Mesendoderm (in vitro differentiated cells): Measurements from ENCODE around the gene NECAB2.

Experiments used
- DNase-seq: peaks from one replicate; pipeline ENCODE4 v3.0.0; 2013
- H2AK5ac ChIP-seq: 2 replicates; pipeline ENCODE4 v1.6.1; 2013; ENCODE audit warnings: low read length, inconsistent platforms
- H2BK120ac ChIP-seq: 2 replicates; pipeline ENCODE4 v1.6.1; 2013; ENCODE audit warnings: low read depth, mild to moderate bottlenecking, low read length, moderate library complexity, mixed read lengths
- H2BK15ac ChIP-seq: replicated peaks from 2 replicates; pipeline ENCODE4 v1.6.1; 2013; ENCODE audit warnings: low read depth, mild to moderate bottlenecking, moderate library complexity
- H2BK5ac ChIP-seq: 2 replicates; pipeline ENCODE4 v1.6.1; 2013; ENCODE audit warnings: low read length, inconsistent platforms
- H3K18ac ChIP-seq: 2 replicates; pipeline ENCODE4 v1.6.1; 2013; ENCODE audit warnings: mild to moderate bottlenecking, low read length, mixed read lengths
- H3K23ac ChIP-seq: one replicate; pipeline ENCODE4 v1.6.1; 2013; ENCODE audit warnings: low read length
- H3K27ac ChIP-seq: 2 replicates; pipeline ENCODE4 v1.5.1; 2013; ENCODE audit warnings: low read depth, mild to moderate bottlenecking, inconsistent platforms, low read length, moderate library complexity
- H3K27me3 ChIP-seq: 2 replicates; pipeline ENCODE4 v1.6.1; 2013; ENCODE audit warnings: low read length, control low read depth, mild to moderate bottlenecking, inconsistent platforms; ENCODE audit not compliant: insufficient read depth, poor library complexity
- H3K36me3 ChIP-seq: 2 replicates; pipeline ENCODE4 v1.6.1; 2013; ENCODE audit warnings: low read length, inconsistent platforms; ENCODE audit not compliant: control insufficient read depth, insufficient read depth
- H3K4ac ChIP-seq: one replicate; pipeline ENCODE4 v1.6.1; 2013; ENCODE audit warnings: low read depth, mild to moderate bottlenecking, low read length, moderate library complexity
- H3K4me1 ChIP-seq: 2 replicates; pipeline ENCODE4 v1.6.1; 2013; ENCODE audit warnings: low read depth, low read length, inconsistent platforms; ENCODE audit not compliant: control insufficient read depth
- H3K4me2 ChIP-seq: 2 replicates; pipeline ENCODE4 v1.6.1; 2013; ENCODE audit warnings: low read length
- H3K4me3 ChIP-seq: 2 replicates; pipeline ENCODE4 v1.5.1; 2013; ENCODE audit warnings: mild to moderate bottlenecking, low read length
- H3K56ac ChIP-seq: one replicate; pipeline ENCODE4 v1.6.1; 2013; ENCODE audit warnings: low read length
- H3K79me1 ChIP-seq: 2 replicates; pipeline ENCODE4 v1.6.1; 2013; ENCODE audit warnings: low read length, inconsistent platforms
- H3K79me2 ChIP-seq: 2 replicates; pipeline ENCODE4 v1.6.1; 2013; ENCODE audit warnings: mild to moderate bottlenecking, low read length; ENCODE audit not compliant: control insufficient read depth, insufficient read depth
- H3K9ac ChIP-seq: 2 replicates; pipeline ENCODE4 v1.6.1; 2013; ENCODE audit warnings: low read length, inconsistent platforms
- H4K5ac ChIP-seq: one replicate; pipeline ENCODE4 v1.6.1; 2013; ENCODE audit warnings: low read length
- H4K8ac ChIP-seq: one replicate; pipeline ENCODE4 v1.6.1; 2013; ENCODE audit warnings: low read depth, mild to moderate bottlenecking, control low read depth, low read length, moderate library complexity
- WGBS: extraction: QIAGEN DNeasy Blood & Tissue Kit; methylation state at CpG from one replicate; pipeline ENCODE4 v1.1.7; 2013; ENCODE audit warnings: low lambda C conversion rate, missing lambda C conversion rate; ENCODE audit not compliant: insufficient coverage; ENCODE audit errors: extremely low coverage; 5-methylcytosine and 5-hydroxymethylcytosine counted together

Gene NECAB2

DNA sequence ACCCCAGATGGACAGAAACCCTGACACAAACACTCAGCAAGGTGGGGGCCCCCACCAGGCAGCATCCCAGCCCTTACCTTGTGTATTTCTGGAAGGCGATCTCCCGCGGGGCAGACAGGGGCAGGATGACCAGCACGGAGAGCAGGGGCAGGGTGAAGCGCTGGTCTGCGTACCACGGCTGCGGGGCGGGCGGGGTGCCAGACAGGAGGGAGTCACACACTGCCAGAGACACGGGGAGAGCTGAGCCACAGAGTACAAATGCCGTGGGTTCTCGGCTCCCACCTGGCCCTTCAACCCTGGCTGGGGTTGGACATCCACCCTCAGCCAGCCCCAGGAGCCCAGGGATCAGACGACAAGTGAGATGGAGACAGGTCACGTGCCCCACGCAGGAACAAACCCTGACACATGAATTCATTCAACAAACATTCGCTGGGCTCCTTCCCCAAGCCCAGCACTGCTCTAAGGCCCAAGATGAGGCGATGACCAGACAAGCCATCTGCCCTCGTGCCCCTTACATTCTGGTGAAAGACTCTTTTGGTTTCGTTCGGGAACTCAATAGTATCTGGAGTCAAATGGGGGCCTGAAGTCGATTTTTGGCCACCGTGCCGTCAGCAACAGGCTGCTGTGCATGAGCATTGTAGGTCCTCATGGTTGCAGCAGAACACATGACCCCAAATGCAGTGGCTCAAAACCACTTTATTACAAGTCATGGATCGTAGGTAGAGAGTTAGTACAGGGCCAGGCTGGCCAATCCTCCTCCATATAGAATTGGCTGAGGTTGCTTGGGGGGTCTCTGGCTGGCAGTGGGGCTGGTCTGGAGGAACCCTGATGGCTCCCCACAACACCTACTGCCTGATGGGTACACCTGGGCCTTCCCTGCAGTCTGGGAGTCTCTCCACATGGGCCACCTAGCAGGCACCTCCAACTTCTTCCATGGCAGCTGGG is 65.5 kb downstream of the NECAB2 start:
- H3K56ac ChIP-seq: no peak overlapping the region

DNA sequence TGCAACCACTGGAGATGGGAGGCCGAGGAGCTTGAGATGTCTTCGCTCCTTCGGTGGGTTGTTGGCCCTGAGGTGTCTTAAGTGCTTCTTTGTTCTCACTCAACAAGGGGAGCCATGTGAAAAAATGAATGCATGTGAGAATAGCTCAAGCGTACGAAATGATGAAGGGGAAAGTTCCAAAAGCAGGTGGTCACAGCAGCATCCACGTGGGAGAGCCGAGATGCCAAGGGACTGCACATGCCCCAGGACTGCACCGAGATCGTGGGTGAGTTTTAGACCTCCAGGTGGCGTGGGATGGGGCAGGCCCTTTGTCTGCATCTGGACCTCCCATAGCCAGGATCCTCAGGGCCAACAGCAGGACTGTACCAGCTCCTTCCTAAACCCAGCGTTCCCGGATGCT is 66.5 kb downstream of the NECAB2 start:
- no CpG with 5 or more reads among the region's 12 CpGs for WGBS
- H3K27ac ChIP-seq: no peak overlapping the region
- H2BK5ac ChIP-seq: no peak overlapping the region
- no peak for DNase-seq
- no peak overlapping the region for H4K8ac ChIP-seq
- H2BK120ac ChIP-seq: no peak overlapping the region
- no peak overlapping the region for H4K5ac ChIP-seq
- H3K56ac ChIP-seq: no peak overlapping the region
- no peaks in the 10 kb centered on the region for H3K79me2 ChIP-seq
- H3K79me1 ChIP-seq: no peaks in the 10 kb centered on the region
- no peak overlapping the region for H3K4ac ChIP-seq
- no peak overlapping the region for H2AK5ac ChIP-seq
- H2BK15ac ChIP-seq: no peak overlapping the region
- H3K4me2 ChIP-seq: no peak overlapping the region
- no peak overlapping the region for H3K18ac ChIP-seq
- no peaks in the 10 kb centered on the region for H3K4me1 ChIP-seq
- H3K4me3 ChIP-seq: no peak overlapping the region
- no peaks in the 10 kb centered on the region for H3K27me3 ChIP-seq
- H3K23ac ChIP-seq: no peak overlapping the region
- H3K9ac ChIP-seq: no peak overlapping the region
- H3K36me3 ChIP-seq: no peaks in the 10 kb centered on the region

More for the DNA sequence above, 65.5 kb downstream of the NECAB2 start:
- no peak overlapping the region for H3K23ac ChIP-seq
- H3K4me1 ChIP-seq: no peaks in the 10 kb centered on the region
- no peak overlapping the region for H2AK5ac ChIP-seq
- no peak overlapping the region for H3K4ac ChIP-seq
- no peaks in the 10 kb centered on the region for H3K79me2 ChIP-seq
- H4K5ac ChIP-seq: no peak overlapping the region
- no peak overlapping the region for H2BK15ac ChIP-seq
- H2BK120ac ChIP-seq: no peak overlapping the region
- H3K27ac ChIP-seq: no peak overlapping the region
- no peak overlapping the region for H4K8ac ChIP-seq
- H3K9ac ChIP-seq: no peak overlapping the region
- WGBS: no CpG with 5 or more reads among the region's 25 CpGs
- H3K79me1 ChIP-seq: no peaks in the 10 kb centered on the region
- no peak overlapping the region for H2BK5ac ChIP-seq
- H3K4me2 ChIP-seq: no peak overlapping the region
- H3K18ac ChIP-seq: no peak overlapping the region
- no peaks in the 10 kb centered on the region for H3K36me3 ChIP-seq
- no peaks in the 10 kb centered on the region for H3K27me3 ChIP-seq
- no peak overlapping the region for H3K4me3 ChIP-seq
- no peak for DNase-seq

DNA sequence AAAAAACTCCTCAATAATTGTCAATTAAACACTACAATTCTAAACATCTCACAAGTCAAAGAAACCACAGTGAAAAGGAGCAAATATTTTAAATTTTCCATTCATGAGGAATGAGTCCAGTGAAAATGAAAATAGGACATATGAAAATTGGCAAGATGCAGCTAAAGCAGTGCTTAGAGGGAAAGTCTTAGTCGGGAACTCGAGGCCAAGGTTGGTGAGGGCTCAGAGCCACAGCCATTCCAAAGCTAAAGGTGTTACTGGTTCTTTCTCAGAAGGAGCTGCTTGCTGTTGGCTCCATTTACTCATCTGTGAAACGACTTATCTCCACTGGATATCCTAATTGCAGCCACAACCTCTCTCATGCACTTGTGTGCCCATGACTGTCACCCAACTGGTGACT is 68.1 kb downstream of the NECAB2 start:
- no peak overlapping the region for H3K23ac ChIP-seq
- H2BK15ac ChIP-seq: no peak overlapping the region
- no peak overlapping the region for H2AK5ac ChIP-seq
- no peak for DNase-seq
- H3K27ac ChIP-seq: no peak overlapping the region
- no peak overlapping the region for H3K9ac ChIP-seq
- H3K79me2 ChIP-seq: no peaks in the 10 kb centered on the region
- no peaks in the 10 kb centered on the region for H3K79me1 ChIP-seq
- H3K4me1 ChIP-seq: no peaks in the 10 kb centered on the region
- no peaks in the 10 kb centered on the region for H3K27me3 ChIP-seq
- no peak overlapping the region for H3K56ac ChIP-seq
- no peaks in the 10 kb centered on the region for H3K36me3 ChIP-seq
- H4K8ac ChIP-seq: no peak overlapping the region
- H3K18ac ChIP-seq: no peak overlapping the region
- no peak overlapping the region for H3K4me3 ChIP-seq
- no peak overlapping the region for H4K5ac ChIP-seq
- no peak overlapping the region for H3K4me2 ChIP-seq
- no peak overlapping the region for H2BK120ac ChIP-seq
- no CpG with 5 or more reads among the region's 3 CpGs for WGBS
- H3K4ac ChIP-seq: no peak overlapping the region
- H2BK5ac ChIP-seq: no peak overlapping the region

DNA sequence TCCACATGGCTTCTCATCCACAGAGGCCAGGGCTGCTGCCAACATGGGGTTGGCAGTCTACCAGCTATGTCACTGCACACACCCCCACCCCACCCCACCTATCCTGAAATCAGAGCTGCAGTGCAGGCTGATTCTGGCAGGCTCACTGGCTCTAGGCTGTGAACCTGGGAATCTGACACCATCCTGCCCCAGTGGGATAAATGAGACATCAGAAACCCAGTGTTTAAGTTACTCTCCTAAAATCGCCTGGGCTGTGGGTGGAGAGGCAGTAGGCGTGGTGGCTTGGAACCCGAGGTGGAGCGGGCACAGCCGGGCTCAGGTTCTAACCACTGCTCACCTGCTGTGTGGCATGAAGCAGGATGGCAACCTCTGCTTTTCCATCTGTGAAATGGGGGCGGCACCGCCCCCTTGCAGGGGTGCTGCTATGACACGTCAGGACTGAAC is 69.0 kb downstream of the NECAB2 start:
- Histone ChIP-seq H3K4me3 (no peak overlapping the region), H3K23ac (no peak overlapping the region), H3K4me2 (no peak overlapping the region), H4K8ac (no peak overlapping the region), H2BK120ac (no peak overlapping the region), H4K5ac (no peak overlapping the region), H3K79me1 (no peaks in the 10 kb centered on the region), H3K9ac (no peak overlapping the region), H2BK5ac (no peak overlapping the region), H3K27ac (no peak overlapping the region), H2AK5ac (no peak overlapping the region), H3K79me2 (no peaks in the 10 kb centered on the region), H2BK15ac (no peak overlapping the region), H3K4ac (no peak overlapping the region), H3K4me1 (no peaks in the 10 kb centered on the region), H3K18ac (no peak overlapping the region), H3K56ac (no peak overlapping the region), H3K36me3 (no peaks in the 10 kb centered on the region), H3K27me3 (no peaks in the 10 kb centered on the region)
- no CpG with 5 or more reads among the region's 8 CpGs for WGBS
- DNase-seq: no peak

DNA sequence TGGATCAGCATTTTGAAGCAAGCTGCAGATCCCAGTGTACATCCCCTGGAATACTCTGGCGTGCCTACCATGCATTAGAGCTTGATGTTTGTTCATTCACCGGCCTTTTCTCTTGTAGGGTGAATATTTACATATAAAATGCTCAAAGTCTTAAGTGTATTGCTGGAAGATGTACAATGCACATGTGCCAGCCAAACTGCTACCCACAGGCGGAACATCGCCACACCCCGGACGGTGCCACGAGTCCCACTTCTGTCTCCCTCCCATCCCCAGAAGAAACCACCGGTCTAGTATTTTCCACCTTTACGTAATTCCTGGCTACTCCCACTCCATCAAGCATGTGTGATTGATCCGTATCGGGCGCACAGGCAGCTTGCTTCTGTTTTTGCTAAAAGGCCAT is 70.4 kb downstream of the NECAB2 start:
- H2AK5ac ChIP-seq: no peak overlapping the region
- no peak overlapping the region for H3K56ac ChIP-seq
- no peak overlapping the region for H2BK120ac ChIP-seq
- no peak overlapping the region for H3K23ac ChIP-seq
- H3K27me3 ChIP-seq: no peaks in the 10 kb centered on the region
- no peaks in the 10 kb centered on the region for H3K79me1 ChIP-seq
- H4K8ac ChIP-seq: no peak overlapping the region
- no peak overlapping the region for H3K4me2 ChIP-seq
- no peak overlapping the region for H2BK15ac ChIP-seq
- no peak overlapping the region for H3K9ac ChIP-seq
- no peaks in the 10 kb centered on the region for H3K36me3 ChIP-seq
- no peak overlapping the region for H3K4me3 ChIP-seq
- no peak overlapping the region for H3K4ac ChIP-seq
- no CpG with 5 or more reads among the region's 12 CpGs for WGBS
- H4K5ac ChIP-seq: no peak overlapping the region
- no peak overlapping the region for H3K18ac ChIP-seq
- H3K27ac ChIP-seq: no peak overlapping the region
- no peak for DNase-seq
- H3K79me2 ChIP-seq: no peaks in the 10 kb centered on the region
- no peak overlapping the region for H2BK5ac ChIP-seq
- H3K4me1 ChIP-seq: no peaks in the 10 kb centered on the region
